ENCODE data around the gene CC2D2A. TPM values are rescaled to one million over a fixed set of nuclear protein-coding genes. Genes with fewer than 3 reads are reported as not detected.
"Not testable (repeated sequence)": the region's sequence is repeated elsewhere in the genome, so short reads cannot be mapped to it uniquely, and the experiment has no call there.

CC2D2A gene
- total and polyA plus RNA-seq, 9 of the 15 experiments (the other 6 are each of a cell fraction or from before 2014, with no cell fraction given): 0.36 to 2.5 (median 1.6) TPM

- TF ChIP-seq DEAF1 (CRISPR knock-in tag; IDR thresholded peaks at IDR 0.05) (no peak), MLX (CRISPR knock-in tag; conservative IDR thresholded peaks at IDR 0.05) (no peak)
Observed at GRCh38 chr4:15612136-15612535, 142.5 kb downstream of the CC2D2A start (continued).

DNA sequence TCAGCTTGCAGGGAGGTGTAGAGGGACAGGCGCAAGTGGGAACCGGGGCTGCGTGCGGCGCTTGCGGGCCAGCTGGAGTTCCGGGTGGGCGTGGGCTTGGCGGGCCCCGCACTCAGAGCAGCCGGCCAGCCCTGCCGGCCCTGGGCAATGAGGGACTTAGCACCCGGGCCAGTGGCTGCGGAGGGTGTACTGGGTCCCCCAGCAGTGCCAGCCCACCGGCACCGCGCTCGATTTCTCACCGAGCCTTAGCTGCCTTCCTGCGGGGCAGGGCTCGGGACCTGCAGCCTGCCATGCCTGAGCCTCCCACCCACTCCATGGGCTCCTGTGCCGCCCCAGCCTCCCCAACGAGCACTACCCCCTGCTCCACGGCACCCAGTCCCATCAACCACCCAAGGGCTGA is 145.2 kb downstream of the CC2D2A start:
- FAIRE-seq; H2AFZ ChIP-seq (ENCODE audit: low read depth, low read length); H3K27ac ChIP-seq (ENCODE audit: extremely low read depth, low read depth, low read length); H3K4me2 ChIP-seq (ENCODE audit: insufficient read depth, low read length); H3K27me3 ChIP-seq (ENCODE audit: control insufficient read depth in 2 of 2, insufficient read depth in 2 of 2, low read length in 2 of 2); H4K20me1 ChIP-seq (replicated peaks; ENCODE audit: control insufficient read depth, insufficient read depth, low read length); DNase-seq (ENCODE audit: extremely low read depth in 1 of 4, low spot score in 3 of 4); H3K9ac ChIP-seq (ENCODE audit: insufficient read depth in 1 of 2, low read depth in 2 of 2, low read length in 2 of 2); CTCF ChIA-PET (ENCODE audit: low intra/inter-chr PET ratio); in situ Hi-C loops (cut with MboI); H3K4me1 ChIP-seq (replicated peaks in 1 of 2; ENCODE audit: control insufficient read depth in 2 of 2, insufficient read depth in 2 of 2, low read length in 2 of 2); BruUV-seq (replicated peaks); intact Hi-C loops (cut with micrococcal nuclease); H3K9me3 ChIP-seq (replicated peaks; ENCODE audit: control insufficient read depth, insufficient read depth, low read depth, low read length); ATAC-seq; H3K9me1 ChIP-seq (ENCODE audit: control insufficient read depth, insufficient read depth, low read length); H3K36me3 ChIP-seq (ENCODE audit: control insufficient read depth, insufficient read depth, low read length); H3K4me3 ChIP-seq: not testable (repeated sequence)
- 97% methylated on average over 7 of the region's 24 CpGs for WGBS (ENCODE audit: insufficient coverage, low coverage, missing lambda C conversion rate)
- POLR2A ChIA-PET: interaction anchor here (0.6 kb wide), 1 partner anchor 108 kb away, joined by 3 read pairs; no protein-coding TSS in a partner anchor
- peaks cover 29% of the 10 kb centered on the region for H3K79me2 ChIP-seq (ENCODE audit: control insufficient read depth, insufficient read depth, low read length)

All from K562 (cell line).